Thoracic aorta (tissue), 2 donors: ENCODE results near the gene OR13F1. TPM values are rescaled to one million over a fixed set of nuclear protein-coding genes. Genes with fewer than 3 reads are reported as not detected.

Experiments
- ATAC-seq: fragments of 150-250 bp; one replicate; pipeline ENCODE4 v1.8.0; 2017; ENCODE audit warnings: low read depth; ENCODE audit not compliant: insufficient number of reproducible peaks, low FRiP score
- DNase-seq: peaks from one replicate; pipeline ENCODE4 v3.0.0-alpha.2; 2020; ENCODE audit warnings: low spot score
- H3K27ac ChIP-seq, 2 donors: fragments of 200-600 bp; sonication (generic); 1 replicate in 1 of 2; 2 replicates in 1 of 2; pipeline ENCODE4 v1.5.1; 2016; ENCODE audit warnings: mild to moderate bottlenecking in 2 of 2, moderate library complexity in 2 of 2
- H3K27me3 ChIP-seq: fragments of 200-600 bp; sonication (generic); replicated peaks from 2 replicates; pipeline ENCODE4 v1.6.0; 2016; ENCODE audit warnings: mild to moderate bottlenecking; ENCODE audit not compliant: insufficient read depth
- H3K36me3 ChIP-seq: fragments of 200-600 bp; sonication (generic); one replicate; pipeline ENCODE4 v1.5.1; 2016
- H3K4me1 ChIP-seq, 2 donors: fragments of 200-600 bp; sonication (generic); 1 replicate in 1 of 2; 2 replicates in 1 of 2; pipeline versions ENCODE4 v1.5.1 to v1.6.0; 2016; ENCODE audit warnings: low read depth in 2 of 2, mild to moderate bottlenecking in 1 of 2; ENCODE audit not compliant: control insufficient read depth in 1 of 2
- H3K4me3 ChIP-seq: fragments of 200-600 bp; sonication (generic); 2 replicates; pipeline ENCODE4 v1.5.1; 2016; ENCODE audit warnings: mild to moderate bottlenecking
- H3K9me3 ChIP-seq: fragments of 200-600 bp; sonication (generic); 2 replicates; pipeline ENCODE4 v1.5.1; 2016
- total RNA-seq, 2 donors: library from RNA; depleted of rRNA; stranded (reverse); fragments of >200 nt; gene quantifications; one replicate each; pipeline versions ENCODE4 v1.1.0 to v1.2.3, GENCODE V29; 2016
- TF ChIP-seq, protein P1 (sequence below): fragments of 200-600 bp; sonication (generic); IDR thresholded peaks from one replicate; pipeline ENCODE4 v1.5.1; 2019; ENCODE audit warnings: antibody characterized with exemption

The OR13F1 gene, protein sequence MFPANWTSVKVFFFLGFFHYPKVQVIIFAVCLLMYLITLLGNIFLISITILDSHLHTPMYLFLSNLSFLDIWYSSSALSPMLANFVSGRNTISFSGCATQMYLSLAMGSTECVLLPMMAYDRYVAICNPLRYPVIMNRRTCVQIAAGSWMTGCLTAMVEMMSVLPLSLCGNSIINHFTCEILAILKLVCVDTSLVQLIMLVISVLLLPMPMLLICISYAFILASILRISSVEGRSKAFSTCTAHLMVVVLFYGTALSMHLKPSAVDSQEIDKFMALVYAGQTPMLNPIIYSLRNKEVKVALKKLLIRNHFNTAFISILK
- not detected for total RNA-seq

DNA sequence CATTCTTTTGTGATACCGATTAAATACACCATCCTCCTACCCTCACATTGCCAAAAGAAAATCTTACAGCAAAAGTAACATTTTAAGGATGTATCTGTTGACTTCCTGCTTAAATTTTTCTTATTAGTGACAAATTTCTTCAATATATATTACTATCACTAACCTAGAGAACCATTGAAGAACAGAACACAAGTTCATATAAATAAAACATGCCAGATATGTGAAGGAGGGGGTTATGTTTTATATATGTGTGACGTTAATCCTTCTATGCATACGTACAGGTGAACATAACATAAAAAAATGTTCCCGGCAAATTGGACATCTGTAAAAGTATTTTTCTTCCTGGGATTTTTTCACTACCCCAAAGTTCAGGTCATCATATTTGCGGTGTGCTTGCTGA is at the start of gene OR13F1:
Gene OR13F1 (plus strand): TSS at position 301 of the 400 bp plus-strand sequence. CDS start 0 bp downstream, at position 301.
- no peaks in the 10 kb centered on the region for H3K36me3 ChIP-seq
- H3K4me3 ChIP-seq, result no peak within 1 kb of the TSS
- ATAC-seq (no peak), DNase-seq (no peak)
- no peaks in the 10 kb centered on the region for H3K27me3 ChIP-seq
- H3K27ac ChIP-seq, result no peak within 1 kb of the TSS
- TF ChIP-seq, protein P1, sequence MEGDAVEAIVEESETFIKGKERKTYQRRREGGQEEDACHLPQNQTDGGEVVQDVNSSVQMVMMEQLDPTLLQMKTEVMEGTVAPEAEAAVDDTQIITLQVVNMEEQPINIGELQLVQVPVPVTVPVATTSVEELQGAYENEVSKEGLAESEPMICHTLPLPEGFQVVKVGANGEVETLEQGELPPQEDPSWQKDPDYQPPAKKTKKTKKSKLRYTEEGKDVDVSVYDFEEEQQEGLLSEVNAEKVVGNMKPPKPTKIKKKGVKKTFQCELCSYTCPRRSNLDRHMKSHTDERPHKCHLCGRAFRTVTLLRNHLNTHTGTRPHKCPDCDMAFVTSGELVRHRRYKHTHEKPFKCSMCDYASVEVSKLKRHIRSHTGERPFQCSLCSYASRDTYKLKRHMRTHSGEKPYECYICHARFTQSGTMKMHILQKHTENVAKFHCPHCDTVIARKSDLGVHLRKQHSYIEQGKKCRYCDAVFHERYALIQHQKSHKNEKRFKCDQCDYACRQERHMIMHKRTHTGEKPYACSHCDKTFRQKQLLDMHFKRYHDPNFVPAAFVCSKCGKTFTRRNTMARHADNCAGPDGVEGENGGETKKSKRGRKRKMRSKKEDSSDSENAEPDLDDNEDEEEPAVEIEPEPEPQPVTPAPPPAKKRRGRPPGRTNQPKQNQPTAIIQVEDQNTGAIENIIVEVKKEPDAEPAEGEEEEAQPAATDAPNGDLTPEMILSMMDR, result no peak
- H3K9me3 ChIP-seq, result no peaks in the 10 kb centered on the region
- H3K4me1 ChIP-seq, result no peaks in the 10 kb centered on the region

DNA sequence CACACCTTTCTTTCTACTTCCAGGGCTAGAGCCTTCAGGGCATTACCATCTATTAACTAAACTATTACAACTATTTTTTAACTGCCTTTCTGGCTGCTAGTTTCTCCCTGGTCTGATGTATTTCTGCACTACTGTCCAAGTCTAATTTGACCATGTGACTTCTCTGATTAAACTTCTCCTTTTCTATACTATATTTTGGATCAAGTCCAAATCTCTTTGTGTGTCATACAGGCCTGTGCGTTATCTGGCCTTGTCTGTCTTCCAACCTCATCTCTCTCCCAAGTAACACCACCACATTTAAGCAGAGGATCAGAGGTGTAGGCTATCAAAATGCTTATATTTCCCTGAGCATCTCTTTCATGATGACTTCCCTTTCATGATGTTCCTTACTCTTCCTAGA is 47.2 kb upstream of the OR13F1 start:
- no peaks in the 10 kb centered on the region for H3K9me3 ChIP-seq
- DNase-seq, result no peak
- H3K27me3 ChIP-seq, result no peaks in the 10 kb centered on the region
- no peak overlapping the region for H3K27ac ChIP-seq
- H3K36me3 ChIP-seq, result no peaks in the 10 kb centered on the region
- no peaks in the 10 kb centered on the region for H3K4me1 ChIP-seq
- TF ChIP-seq, protein P1, result no peak
- ATAC-seq, result no peak
- H3K4me3 ChIP-seq, result no peak overlapping the region

DNA sequence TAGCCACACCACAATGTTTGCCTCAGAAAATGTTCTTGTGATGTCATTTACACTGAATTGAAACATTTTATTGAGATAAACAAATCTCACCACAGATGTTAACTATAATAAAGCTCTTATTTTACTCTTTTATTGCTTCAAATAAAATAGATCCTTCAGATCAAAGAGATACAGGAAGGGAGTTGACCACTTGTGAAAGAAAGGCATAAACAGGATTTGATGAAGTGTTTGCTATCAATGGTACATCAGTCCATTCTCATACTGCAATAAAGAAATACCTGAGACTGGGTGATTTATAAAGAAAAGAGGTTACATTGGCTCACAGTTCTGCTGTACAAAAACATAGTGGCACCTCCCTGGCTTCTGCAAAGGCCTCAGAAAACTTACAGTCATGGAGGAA is 40.2 kb upstream of the OR13F1 start:
- TF ChIP-seq, protein P1, result no peak
- ATAC-seq, result no peak

DNA sequence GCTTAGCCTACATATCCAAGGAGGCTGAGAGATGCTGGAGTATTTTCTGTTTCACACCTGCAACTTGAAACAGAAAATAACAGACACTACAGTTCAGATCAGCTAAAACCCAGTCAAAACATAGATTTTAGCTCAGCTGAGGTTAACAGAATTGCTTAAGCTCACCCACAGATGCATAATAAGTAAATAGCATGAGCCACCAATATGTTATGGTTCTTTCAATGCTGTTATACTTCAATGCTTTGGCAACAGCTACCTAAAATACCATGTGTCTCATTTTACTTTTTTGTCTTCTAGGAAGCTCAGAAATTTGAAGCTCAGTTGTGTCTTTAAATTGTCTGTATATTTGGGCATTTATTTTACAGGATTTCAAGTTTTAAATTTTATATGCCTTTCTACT is 35.8 kb upstream of the OR13F1 start:
- DNase-seq (no peak), ATAC-seq (no peak)
- Histone ChIP-seq H3K4me1 (no peaks in the 10 kb centered on the region), H3K4me3 (no peak overlapping the region), H3K27me3 (no peaks in the 10 kb centered on the region), H3K9me3 (no peaks in the 10 kb centered on the region), H3K27ac (no peak overlapping the region), H3K36me3 (no peaks in the 10 kb centered on the region)
- TF ChIP-seq, protein P1, result no peak

More for the DNA sequence above, 40.2 kb upstream of the OR13F1 start:
- Histone ChIP-seq H3K27me3 (no peaks in the 10 kb centered on the region), H3K27ac (no peak overlapping the region), H3K9me3 (no peaks in the 10 kb centered on the region), H3K4me1 (no peaks in the 10 kb centered on the region), H3K36me3 (no peaks in the 10 kb centered on the region), H3K4me3 (no peak overlapping the region)
- no peak for DNase-seq

DNA sequence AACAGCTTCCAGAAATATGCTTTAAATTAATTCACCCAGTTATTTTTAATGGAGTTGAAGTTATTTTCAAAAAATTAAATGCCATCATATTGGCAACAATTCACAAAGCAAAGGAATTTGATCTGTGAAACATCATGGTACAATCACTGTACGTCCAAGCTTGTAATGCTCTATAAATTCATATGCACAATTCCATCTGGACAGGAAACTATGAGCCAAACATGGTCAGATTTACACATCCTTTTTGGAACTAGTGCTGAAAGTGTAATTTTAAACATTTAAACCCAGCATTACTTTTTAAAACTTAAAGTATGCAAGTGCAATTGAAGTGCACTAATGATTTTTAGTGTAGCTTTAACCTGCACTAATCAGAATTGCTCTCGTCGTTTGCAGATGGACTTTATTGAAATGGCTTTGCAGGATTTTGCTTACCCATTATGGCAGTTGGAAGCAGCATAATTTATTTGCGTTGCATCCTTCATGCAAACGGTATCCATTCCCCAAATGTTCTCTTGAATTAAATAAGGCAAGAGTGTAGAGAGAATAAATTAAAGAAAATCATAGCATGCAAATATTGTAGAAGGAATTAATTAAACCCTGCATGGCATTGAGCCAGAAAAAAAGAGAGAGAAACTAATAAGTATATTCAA is 21.0 kb upstream of the OR13F1 start:
- Histone ChIP-seq H3K27ac (no peak overlapping the region), H3K4me3 (no peak overlapping the region), H3K27me3 (no peaks in the 10 kb centered on the region), H3K9me3 (no peaks in the 10 kb centered on the region), H3K36me3 (no peaks in the 10 kb centered on the region), H3K4me1 (no peaks in the 10 kb centered on the region)
- TF ChIP-seq, protein P1, result no peak
- ATAC-seq (no peak), DNase-seq (no peak)
